Liver (tissue), 3 donors: ENCODE results near the gene SLC6A7.

Source experiments
- EGR1 ChIP-seq, 2 donors: IDR thresholded peaks; 2 replicates each; pipeline ENCODE4 v1.6.1; 2016 to 2018; ENCODE audit warnings: antibody characterized with exemption in 2 of 2, low read depth in 2 of 2
- GABPA ChIP-seq, 2 donors: IDR thresholded peaks in 1 of 2; conservative IDR thresholded peaks in 1 of 2; 2 replicates each; pipeline ENCODE4 v1.6.1; 2016; ENCODE audit warnings: antibody characterized with exemption in 2 of 2, mild to moderate bottlenecking in 1 of 2, moderate library complexity in 1 of 2
- RAD21 ChIP-seq, 2 donors: IDR thresholded peaks; 2 replicates each; pipeline ENCODE4 v1.6.1; 2016; ENCODE audit warnings: antibody characterized with exemption in 2 of 2, mild to moderate bottlenecking in 2 of 2
- RXRA ChIP-seq, 2 donors: IDR thresholded peaks; 2 replicates each; pipeline ENCODE4 v1.6.1; 2017 to 2018; ENCODE audit warnings: antibody characterized with exemption in 2 of 2, mild to moderate bottlenecking in 1 of 2
- TAF1 ChIP-seq: conservative IDR thresholded peaks from 2 replicates; pipeline ENCODE4 v1.6.1; 2016; ENCODE audit warnings: antibody characterized with exemption, mild to moderate bottlenecking
- TF ChIP-seq, protein P1 (sequence below): fragments of 150-350 bp; IDR thresholded peaks from 2 replicates; pipeline ENCODE4 v1.5.1; 2017; ENCODE audit warnings: improper control_type of control experiment, low read depth, low read length; ENCODE audit not compliant: missing input control
- TF ChIP-seq, protein P2 (sequence below): IDR thresholded peaks from 2 replicates; pipeline ENCODE4 v1.6.1; 2016; ENCODE audit warnings: antibody characterized with exemption, mild to moderate bottlenecking
- donor health status: healthy.
- donor health status: healthy.

DNA sequence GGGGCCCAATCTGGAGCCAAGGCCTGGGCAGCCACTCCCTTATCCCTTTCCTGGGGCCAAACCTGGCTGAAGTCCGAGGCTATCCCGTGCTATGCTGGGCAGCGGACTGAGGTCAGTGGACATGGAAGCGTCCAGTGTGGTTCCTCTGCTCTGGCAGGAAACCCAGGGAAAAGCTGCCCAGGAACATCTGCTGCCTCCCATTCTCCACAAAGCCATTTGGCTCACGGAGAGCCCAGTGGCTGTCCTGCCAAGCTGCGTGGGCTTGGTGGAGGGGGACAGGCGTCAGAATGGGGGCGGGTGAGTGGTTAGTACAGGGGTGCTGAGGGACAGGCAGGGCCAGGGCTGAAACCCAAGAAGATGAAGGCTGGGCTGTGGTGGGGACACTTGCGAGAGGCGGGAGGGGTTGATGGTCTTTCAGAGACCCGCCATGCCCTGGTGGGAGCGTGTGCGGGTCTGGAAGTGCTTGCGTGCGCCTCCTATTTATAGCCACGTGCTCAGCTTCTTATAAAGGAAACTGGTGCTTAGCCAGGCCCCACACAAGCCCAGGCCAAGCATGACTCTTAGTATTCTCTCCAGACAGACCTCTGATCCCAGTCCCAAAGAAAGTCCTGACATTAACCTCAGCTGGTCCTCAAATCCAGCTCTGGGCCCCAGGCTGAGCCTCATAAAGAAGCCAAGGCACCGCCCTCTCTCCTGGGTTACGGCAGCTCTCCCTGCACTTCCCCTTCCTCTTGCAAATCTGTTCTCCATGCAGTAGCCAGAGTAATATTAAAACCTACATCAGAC, 9.4 kb upstream of the SLC6A7 start:
- TF ChIP-seq EGR1 (IDR thresholded peaks at IDR 0.05; ENCODE audit: low read depth in 2 of 2) (no peak), RXRA (IDR thresholded peaks at IDR 0.05) (peak in 1 of 2 donors; percentile 3), GABPA (IDR thresholded peaks at IDR 0.05 in 1 of 2, conservative IDR thresholded peaks at IDR 0.05 in 1 of 2) (no peak), RAD21 (IDR thresholded peaks at IDR 0.05) (no peak), TAF1 (no peak)
- TF ChIP-seq, protein P1, sequence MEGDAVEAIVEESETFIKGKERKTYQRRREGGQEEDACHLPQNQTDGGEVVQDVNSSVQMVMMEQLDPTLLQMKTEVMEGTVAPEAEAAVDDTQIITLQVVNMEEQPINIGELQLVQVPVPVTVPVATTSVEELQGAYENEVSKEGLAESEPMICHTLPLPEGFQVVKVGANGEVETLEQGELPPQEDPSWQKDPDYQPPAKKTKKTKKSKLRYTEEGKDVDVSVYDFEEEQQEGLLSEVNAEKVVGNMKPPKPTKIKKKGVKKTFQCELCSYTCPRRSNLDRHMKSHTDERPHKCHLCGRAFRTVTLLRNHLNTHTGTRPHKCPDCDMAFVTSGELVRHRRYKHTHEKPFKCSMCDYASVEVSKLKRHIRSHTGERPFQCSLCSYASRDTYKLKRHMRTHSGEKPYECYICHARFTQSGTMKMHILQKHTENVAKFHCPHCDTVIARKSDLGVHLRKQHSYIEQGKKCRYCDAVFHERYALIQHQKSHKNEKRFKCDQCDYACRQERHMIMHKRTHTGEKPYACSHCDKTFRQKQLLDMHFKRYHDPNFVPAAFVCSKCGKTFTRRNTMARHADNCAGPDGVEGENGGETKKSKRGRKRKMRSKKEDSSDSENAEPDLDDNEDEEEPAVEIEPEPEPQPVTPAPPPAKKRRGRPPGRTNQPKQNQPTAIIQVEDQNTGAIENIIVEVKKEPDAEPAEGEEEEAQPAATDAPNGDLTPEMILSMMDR: no peak
- TF ChIP-seq, protein P2, sequence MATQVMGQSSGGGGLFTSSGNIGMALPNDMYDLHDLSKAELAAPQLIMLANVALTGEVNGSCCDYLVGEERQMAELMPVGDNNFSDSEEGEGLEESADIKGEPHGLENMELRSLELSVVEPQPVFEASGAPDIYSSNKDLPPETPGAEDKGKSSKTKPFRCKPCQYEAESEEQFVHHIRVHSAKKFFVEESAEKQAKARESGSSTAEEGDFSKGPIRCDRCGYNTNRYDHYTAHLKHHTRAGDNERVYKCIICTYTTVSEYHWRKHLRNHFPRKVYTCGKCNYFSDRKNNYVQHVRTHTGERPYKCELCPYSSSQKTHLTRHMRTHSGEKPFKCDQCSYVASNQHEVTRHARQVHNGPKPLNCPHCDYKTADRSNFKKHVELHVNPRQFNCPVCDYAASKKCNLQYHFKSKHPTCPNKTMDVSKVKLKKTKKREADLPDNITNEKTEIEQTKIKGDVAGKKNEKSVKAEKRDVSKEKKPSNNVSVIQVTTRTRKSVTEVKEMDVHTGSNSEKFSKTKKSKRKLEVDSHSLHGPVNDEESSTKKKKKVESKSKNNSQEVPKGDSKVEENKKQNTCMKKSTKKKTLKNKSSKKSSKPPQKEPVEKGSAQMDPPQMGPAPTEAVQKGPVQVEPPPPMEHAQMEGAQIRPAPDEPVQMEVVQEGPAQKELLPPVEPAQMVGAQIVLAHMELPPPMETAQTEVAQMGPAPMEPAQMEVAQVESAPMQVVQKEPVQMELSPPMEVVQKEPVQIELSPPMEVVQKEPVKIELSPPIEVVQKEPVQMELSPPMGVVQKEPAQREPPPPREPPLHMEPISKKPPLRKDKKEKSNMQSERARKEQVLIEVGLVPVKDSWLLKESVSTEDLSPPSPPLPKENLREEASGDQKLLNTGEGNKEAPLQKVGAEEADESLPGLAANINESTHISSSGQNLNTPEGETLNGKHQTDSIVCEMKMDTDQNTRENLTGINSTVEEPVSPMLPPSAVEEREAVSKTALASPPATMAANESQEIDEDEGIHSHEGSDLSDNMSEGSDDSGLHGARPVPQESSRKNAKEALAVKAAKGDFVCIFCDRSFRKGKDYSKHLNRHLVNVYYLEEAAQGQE: no peak
